Fibroblast of skin of right quadriceps (primary cell): ENCODE measurements around the gene SHROOM3.

ENCODE experiments used
- DNase-seq: peaks from one replicate; pipeline ENCODE4 v3.0.0-alpha.2; 2013

Gene SHROOM3

GRCh38 chr4:76795243-76795642 is 360.2 kb downstream of the SHROOM3 start:
- DNase-seq: no peak

GRCh38 chr4:76799140-76799539 is 364.1 kb downstream of the SHROOM3 start:
- DNase-seq: peak; percentile 32

GRCh38 chr4:76799718-76800117 is 364.7 kb downstream of the SHROOM3 start:
- DNase-seq: no peak

GRCh38 chr4:76800902-76801301 is 365.9 kb downstream of the SHROOM3 start:
- DNase-seq: no peak

GRCh38 chr4:76801621-76802235 is 366.7 kb downstream of the SHROOM3 start:
- peak; percentile 72 for DNase-seq

- DNase-seq: peak; percentile 50
Observed at GRCh38 chr4:76802236-76803021, 367.4 kb downstream of the SHROOM3 start.

- peak; percentile 90 for DNase-seq
Observed at GRCh38 chr4:76803522-76803921, 368.5 kb downstream of the SHROOM3 start.

GRCh38 chr4:76804096-76804495 is 369.1 kb downstream of the SHROOM3 start:
- peak; percentile 79 for DNase-seq

- DNase-seq: no peak
Observed at GRCh38 chr4:76806346-76806745, 371.3 kb downstream of the SHROOM3 start.

- no peak for DNase-seq
Observed at GRCh38 chr4:76806757-76807156, 371.7 kb downstream of the SHROOM3 start.

- no peak for DNase-seq
Observed at GRCh38 chr4:76809594-76810305, 374.7 kb downstream of the SHROOM3 start.

GRCh38 chr4:76811604-76812412 is 376.8 kb downstream of the SHROOM3 start:
- peak; percentile 88 for DNase-seq

GRCh38 chr4:76813070-76813469 is 378.0 kb downstream of the SHROOM3 start:
- no peak for DNase-seq

- DNase-seq: peak; percentile 96
Observed at GRCh38 chr4:76821641-76822040, 386.6 kb downstream of the SHROOM3 start.

- DNase-seq: no peak
Observed at GRCh38 chr4:76822303-76822702, 387.3 kb downstream of the SHROOM3 start.

- peak; percentile 74 for DNase-seq
Observed at GRCh38 chr4:76823495-76823894, 388.5 kb downstream of the SHROOM3 start.

- no peak for DNase-seq
Observed at GRCh38 chr4:76830612-76830963, 395.6 kb downstream of the SHROOM3 start.

GRCh38 chr4:76830964-76831703 is 396.1 kb downstream of the SHROOM3 start:
- DNase-seq: peak; percentile 87

GRCh38 chr4:76831711-76832373 is 396.8 kb downstream of the SHROOM3 start:
- DNase-seq: no peak
